Tibial nerve (tissue), 4 donors: Measurements from ENCODE around the gene WNT5A. TPM values are rescaled to one million over a fixed set of nuclear protein-coding genes. Genes with fewer than 3 reads are reported as not detected.

Experiments
- DNase-seq, 2 donors: peaks; one replicate each; pipeline ENCODE4 v3.0.0-alpha.2; 2019; ENCODE audit warnings: low spot score in 2 of 2
- H3K27ac ChIP-seq, 4 donors: fragments of 200-600 bp; sonication (generic) in 3 of 4; one replicate each; pipeline ENCODE4 v1.5.1; 2017 to 2019; ENCODE audit warnings: mild to moderate bottlenecking in 1 of 4
- H3K27me3 ChIP-seq, 2 donors: fragments of 200-600 bp; sonication (generic) in 1 of 2; one replicate each; pipeline versions ENCODE4 v1.5.1 to v1.6.0; 2017 to 2019
- H3K36me3 ChIP-seq, 3 donors: fragments of 200-600 bp; sonication (generic); one replicate each; pipeline ENCODE4 v1.5.1; 2018 to 2019
- H3K4me1 ChIP-seq, 4 donors: fragments of 200-600 bp; sonication (generic) in 3 of 4; one replicate each; pipeline ENCODE4 v1.5.1; 2017 to 2019
- H3K4me3 ChIP-seq, 4 donors: fragments of 200-600 bp; sonication (generic) in 3 of 4; one replicate each; pipeline ENCODE4 v1.5.1; 2017 to 2019; ENCODE audit warnings: mild to moderate bottlenecking in 1 of 4, moderate library complexity in 1 of 4
- H3K9me3 ChIP-seq, 4 donors: fragments of 200-600 bp; sonication (generic) in 3 of 4; one replicate each; pipeline ENCODE4 v1.5.1; 2017 to 2019
- EP300 ChIP-seq, 2 donors: sonication (generic); formaldehyde crosslinking; IDR thresholded peaks; one replicate each; pipeline ENCODE4 v1.6.1; 2017; ENCODE audit warnings: antibody characterized with exemption in 2 of 2, mild to moderate bottlenecking in 1 of 2
- POLR2A ChIP-seq, 2 donors: fragments of 450-650 bp; IDR thresholded peaks; one replicate each; pipeline ENCODE4 v1.6.1; 2017; ENCODE audit warnings: antibody characterized with exemption in 2 of 2, mild to moderate bottlenecking in 2 of 2, moderate library complexity in 2 of 2
- WGBS, 2 donors: methylation state at CpG; one replicate each; pipeline ENCODE4 v1.1.5; 2018; 5-methylcytosine and 5-hydroxymethylcytosine counted together
- total RNA-seq, 4 donors: library from RNA; depleted of rRNA; stranded (reverse); fragments of >200 nt; gene quantifications; one replicate each; pipeline ENCODE4 v1.1.0, GENCODE V29; 2016
- TF ChIP-seq, protein P1 (sequence below), 5 experiments: fragments of 200-600 bp in 3 of 5; fragments of 450-650 bp in 2 of 5; sonication (generic) in 3 of 5; IDR thresholded peaks; one replicate each; pipeline ENCODE4 v1.5.1; 2016 to 2019; ENCODE audit warnings: antibody characterized with exemption in 5 of 5, mild to moderate bottlenecking in 3 of 5, moderate library complexity in 2 of 5

Gene WNT5A
- total RNA-seq, 4 donors from 2014 or later = 0.30 to 34.5 (median 9.3) TPM

DNA sequence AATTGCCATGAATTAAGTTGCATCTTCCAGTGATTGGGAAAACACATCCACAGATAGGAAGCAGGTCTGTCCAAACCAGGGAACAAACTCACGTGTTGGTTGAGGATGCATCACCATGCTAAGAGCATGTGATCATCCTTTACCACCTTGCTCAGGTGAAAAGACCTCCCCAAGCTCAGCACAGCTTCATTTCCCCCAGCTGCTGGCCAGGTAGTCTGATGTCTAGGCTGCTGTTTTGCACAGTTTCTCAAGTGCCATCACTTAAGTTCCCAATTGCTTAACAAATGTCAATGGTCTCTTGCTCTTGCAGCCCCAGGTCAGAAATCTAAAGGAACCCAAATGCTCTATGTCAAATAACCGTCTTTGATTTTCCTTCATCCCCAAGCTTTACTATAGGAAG lies 34.2 kb downstream of the WNT5A start:
- TF ChIP-seq, protein P1, sequence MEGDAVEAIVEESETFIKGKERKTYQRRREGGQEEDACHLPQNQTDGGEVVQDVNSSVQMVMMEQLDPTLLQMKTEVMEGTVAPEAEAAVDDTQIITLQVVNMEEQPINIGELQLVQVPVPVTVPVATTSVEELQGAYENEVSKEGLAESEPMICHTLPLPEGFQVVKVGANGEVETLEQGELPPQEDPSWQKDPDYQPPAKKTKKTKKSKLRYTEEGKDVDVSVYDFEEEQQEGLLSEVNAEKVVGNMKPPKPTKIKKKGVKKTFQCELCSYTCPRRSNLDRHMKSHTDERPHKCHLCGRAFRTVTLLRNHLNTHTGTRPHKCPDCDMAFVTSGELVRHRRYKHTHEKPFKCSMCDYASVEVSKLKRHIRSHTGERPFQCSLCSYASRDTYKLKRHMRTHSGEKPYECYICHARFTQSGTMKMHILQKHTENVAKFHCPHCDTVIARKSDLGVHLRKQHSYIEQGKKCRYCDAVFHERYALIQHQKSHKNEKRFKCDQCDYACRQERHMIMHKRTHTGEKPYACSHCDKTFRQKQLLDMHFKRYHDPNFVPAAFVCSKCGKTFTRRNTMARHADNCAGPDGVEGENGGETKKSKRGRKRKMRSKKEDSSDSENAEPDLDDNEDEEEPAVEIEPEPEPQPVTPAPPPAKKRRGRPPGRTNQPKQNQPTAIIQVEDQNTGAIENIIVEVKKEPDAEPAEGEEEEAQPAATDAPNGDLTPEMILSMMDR (IDR thresholded peaks at IDR 0.05) = no peak
- TF ChIP-seq EP300 (IDR thresholded peaks at IDR 0.05) (no peak), POLR2A (IDR thresholded peaks at IDR 0.05) (no peak)
- 84 to 90% methylated on average over 2 of the region's 2 CpGs for WGBS, 2 donors
- no peaks in the 10 kb centered on the region for H3K9me3 ChIP-seq
- no peaks in the 10 kb centered on the region for H3K27me3 ChIP-seq
- no peak overlapping the region for H3K4me3 ChIP-seq
- no peak for DNase-seq
- no peak overlapping the region for H3K27ac ChIP-seq
- no peaks in the 10 kb centered on the region for H3K36me3 ChIP-seq
- H3K4me1 ChIP-seq = no peaks in the 10 kb centered on the region

DNA sequence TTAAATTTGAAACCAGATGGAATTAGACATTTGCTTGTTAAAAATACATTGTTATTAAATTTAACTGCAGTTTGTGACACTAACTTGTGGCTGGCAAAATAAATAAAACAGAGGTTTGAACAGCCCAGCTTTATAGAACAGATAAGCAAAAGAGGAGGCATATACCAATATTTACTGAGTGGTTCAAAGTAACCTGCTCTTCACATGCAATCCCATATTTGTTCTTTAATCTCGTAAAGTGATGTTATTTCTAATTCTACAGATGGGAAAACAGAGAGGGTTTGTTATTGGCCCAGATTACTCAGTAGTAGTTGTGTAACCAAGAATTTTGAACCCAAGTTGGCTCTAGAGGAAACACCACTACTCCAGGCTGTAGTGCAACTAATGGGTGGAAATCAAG lies 37.6 kb downstream of the WNT5A start:
- TF ChIP-seq EP300 (IDR thresholded peaks at IDR 0.05) (no peak), POLR2A (IDR thresholded peaks at IDR 0.05) (no peak)
- TF ChIP-seq, protein P1 (IDR thresholded peaks at IDR 0.05) = no peak
- WGBS, 2 donors = 83 to 90% methylated on average over 1 of the region's 1 CpG

DNA sequence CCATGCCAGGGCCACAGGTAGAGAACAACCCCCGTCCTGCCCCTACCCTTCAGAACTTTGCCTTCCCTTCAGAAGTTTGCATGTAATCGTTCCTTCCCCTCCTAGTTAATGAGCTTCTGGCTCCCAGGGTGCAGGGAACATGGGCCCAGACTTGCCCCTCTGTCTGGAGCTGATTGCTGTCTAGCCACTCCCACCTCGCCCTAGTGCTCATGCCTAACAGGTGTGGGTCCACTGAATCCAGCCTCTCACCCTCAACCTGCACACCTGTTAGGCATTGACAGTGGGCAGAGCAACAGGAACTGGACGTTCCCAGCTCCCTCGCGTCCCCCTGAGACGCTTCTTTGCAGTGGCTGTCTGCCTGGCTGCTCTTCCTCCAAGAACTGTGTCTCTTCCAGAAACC lies 40.3 kb downstream of the WNT5A start:
- no peaks in the 10 kb centered on the region for H3K27me3 ChIP-seq
- no peak overlapping the region for H3K4me3 ChIP-seq
- TF ChIP-seq, protein P1 (IDR thresholded peaks at IDR 0.05) = no peak
- TF ChIP-seq POLR2A (IDR thresholded peaks at IDR 0.05) (no peak), EP300 (IDR thresholded peaks at IDR 0.05) (no peak)
- no peak overlapping the region for H3K27ac ChIP-seq
- no peaks in the 10 kb centered on the region for H3K9me3 ChIP-seq
- no peaks in the 10 kb centered on the region for H3K36me3 ChIP-seq
- H3K4me1 ChIP-seq = no peaks in the 10 kb centered on the region
- DNase-seq = no peak
- 54 to 72% methylated on average over 7 of the region's 7 CpGs for WGBS, 2 donors

More for the DNA sequence above, 37.6 kb downstream of the WNT5A start:
- H3K36me3 ChIP-seq = no peaks in the 10 kb centered on the region
- H3K4me3 ChIP-seq = no peak overlapping the region
- H3K4me1 ChIP-seq = no peaks in the 10 kb centered on the region
- no peak for DNase-seq
- H3K27me3 ChIP-seq = no peaks in the 10 kb centered on the region
- no peak overlapping the region for H3K27ac ChIP-seq
- no peaks in the 10 kb centered on the region for H3K9me3 ChIP-seq

DNA sequence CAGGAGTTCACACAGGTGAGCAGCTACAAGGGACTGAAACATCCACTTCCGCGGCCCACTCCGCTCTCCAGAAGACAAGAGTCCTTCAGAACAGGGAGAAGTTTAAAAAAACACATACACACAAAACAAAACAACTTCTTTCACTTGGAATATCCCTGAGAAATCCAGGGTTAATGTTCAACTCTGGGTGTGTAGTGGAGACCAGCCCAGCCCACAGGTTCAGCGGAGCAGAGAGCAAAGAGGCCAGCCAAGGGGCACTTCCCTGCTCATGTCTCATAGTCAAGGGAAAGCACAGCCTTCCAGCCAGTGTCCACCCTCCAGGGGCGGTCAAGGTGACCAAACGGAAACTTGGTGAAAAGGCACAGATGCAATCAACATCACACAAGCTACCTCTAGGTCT lies 41.6 kb downstream of the WNT5A start:
- H3K9me3 ChIP-seq = no peaks in the 10 kb centered on the region
- WGBS, 2 donors = 67 to 83% methylated on average over 6 of the region's 6 CpGs
- TF ChIP-seq EP300 (IDR thresholded peaks at IDR 0.05) = no peak
- TF ChIP-seq POLR2A (IDR thresholded peaks at IDR 0.05) = no peak
- TF ChIP-seq, protein P1 (IDR thresholded peaks at IDR 0.05) = no peak
- H3K27ac ChIP-seq = no peak overlapping the region
- H3K27me3 ChIP-seq = no peaks in the 10 kb centered on the region
- H3K4me3 ChIP-seq = no peak overlapping the region
- no peaks in the 10 kb centered on the region for H3K36me3 ChIP-seq
- H3K4me1 ChIP-seq = no peaks in the 10 kb centered on the region
- DNase-seq = no peak

DNA sequence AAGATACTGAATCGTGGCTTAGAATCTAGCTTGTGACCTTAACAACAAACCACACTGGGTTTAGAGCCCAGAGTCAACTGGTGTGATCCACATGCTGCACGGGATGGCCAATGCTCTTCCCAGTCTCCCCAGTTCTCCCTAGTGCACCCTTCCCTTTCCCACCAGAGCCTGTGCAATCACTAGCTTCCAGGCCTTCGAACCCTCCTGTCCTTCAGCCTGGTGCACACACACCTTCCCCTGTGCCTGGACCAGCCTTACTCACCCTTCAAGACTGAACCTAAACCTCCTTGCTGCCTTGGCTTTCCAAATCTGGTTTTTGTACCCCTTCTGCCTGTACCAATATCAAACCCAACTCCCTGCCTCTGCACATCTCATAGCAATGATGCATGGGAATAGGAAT lies 43.8 kb downstream of the WNT5A start:
- WGBS, 2 donors = 78 to 84% methylated on average over 3 of the region's 3 CpGs
- DNase-seq = no peak
- Histone ChIP-seq H3K27me3 (no peaks in the 10 kb centered on the region), H3K9me3 (no peaks in the 10 kb centered on the region), H3K4me3 (no peak overlapping the region), H3K27ac (no peak overlapping the region), H3K36me3 (no peaks in the 10 kb centered on the region), H3K4me1 (no peaks in the 10 kb centered on the region)
- TF ChIP-seq, protein P1 (IDR thresholded peaks at IDR 0.05) = no peak
- TF ChIP-seq EP300 (IDR thresholded peaks at IDR 0.05) = no peak
- TF ChIP-seq POLR2A (IDR thresholded peaks at IDR 0.05) = no peak
